ENCODE data around the gene TUBA1A. TPM values are rescaled to one million over a fixed set of nuclear protein-coding genes. Genes with fewer than 3 reads are reported as not detected.
A peak's percentile ranks its signal among the peaks of the same experiment; 100 is the strongest.

The TUBA1A gene
- 10 to 100 TPM; 91.0 to 96.5 TPM for total RNA-seq

DNA sequence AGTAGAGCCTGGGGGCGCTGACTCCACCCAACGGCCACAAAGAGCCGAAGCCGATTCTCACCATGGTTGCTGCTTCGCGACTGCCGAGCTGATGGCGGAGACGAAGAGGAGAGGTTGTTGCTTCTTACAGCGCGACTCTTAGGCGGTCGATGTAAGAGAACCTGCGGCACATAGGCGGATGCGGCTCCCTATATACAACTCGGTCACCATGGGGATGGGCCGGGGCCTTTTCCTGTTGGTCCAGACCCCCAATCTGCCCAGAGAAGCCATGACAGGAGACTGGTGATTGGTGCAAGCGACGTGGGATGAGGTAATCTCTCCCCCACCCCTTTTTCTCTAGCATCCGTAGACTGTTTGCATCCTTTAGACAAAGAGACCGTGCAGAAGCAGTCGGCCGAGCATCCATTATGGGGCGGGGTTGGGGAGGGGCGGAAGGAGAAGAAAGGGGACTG is at the start of gene TUBA1A:
TUBA1A (minus strand) TSS at position 165 of the 452 bp plus-strand sequence; CDS start at position 64, 101 bp downstream.
- peaks cover 21% of the 10 kb centered on the region for H3K36me3 Mint-ChIP-seq
- CTCF ChIA-PET: interaction anchor here (0.6 to 3.1 kb wide), 14 partner anchors 8 to 197 kb away, joined by 3 to 31 read pairs (median 4); partner anchors contain the start of genes DHH and TUBA1B
- peak within 1 kb of the TSS; percentile 99 for H3K27ac Mint-ChIP-seq
- H3K4me1 Mint-ChIP-seq: peaks cover 21% of the 10 kb centered on the region
- peaks cover 2% of the 10 kb centered on the region for H3K27me3 Mint-ChIP-seq
- DNase-seq (peak; percentile 99), ATAC-seq (peak; percentile 88)
- peak within 1 kb of the TSS; percentile 95 for H3K4me3 Mint-ChIP-seq
- no peaks in the 10 kb centered on the region for H3K9me3 Mint-ChIP-seq (ENCODE audit: low read depth)

DNA sequence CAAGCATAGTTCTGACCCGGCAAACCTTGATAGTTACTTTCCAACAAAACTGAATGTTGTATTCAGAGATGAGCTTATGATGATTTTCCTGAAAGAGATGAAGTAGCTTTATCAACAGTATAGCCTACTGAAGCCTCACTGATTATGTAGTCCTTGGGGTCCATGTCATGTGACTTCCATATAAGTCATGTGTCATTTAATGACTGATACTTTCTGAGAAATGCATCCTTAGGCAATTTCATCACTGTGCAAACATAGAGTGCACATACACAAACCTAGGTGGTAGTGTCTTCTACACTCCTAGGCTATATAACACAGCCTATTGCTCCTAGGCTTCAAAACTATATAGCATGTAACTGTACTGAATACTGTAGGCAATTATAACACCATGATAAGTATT is 47.5 kb upstream of the TUBA1A start:
- no peaks in the 10 kb centered on the region for H3K9me3 Mint-ChIP-seq (ENCODE audit: low read depth)
- no peak overlapping the region for H3K27ac Mint-ChIP-seq
- H3K27me3 Mint-ChIP-seq: peaks cover 5% of the 10 kb centered on the region
- no peak overlapping the region for H3K4me3 Mint-ChIP-seq
- CTCF ChIA-PET: interaction anchor here (0.6 to 3.6 kb wide), 6 partner anchors 48 to 173 kb away, joined by 3 to 28 read pairs (median 12); partner anchors contain the start of genes TUBA1A and TUBA1B
- H3K36me3 Mint-ChIP-seq: no peaks in the 10 kb centered on the region
- DNase-seq: no peak
- ATAC-seq: no peak
- H3K4me1 Mint-ChIP-seq: peaks cover 22% of the 10 kb centered on the region

DNA sequence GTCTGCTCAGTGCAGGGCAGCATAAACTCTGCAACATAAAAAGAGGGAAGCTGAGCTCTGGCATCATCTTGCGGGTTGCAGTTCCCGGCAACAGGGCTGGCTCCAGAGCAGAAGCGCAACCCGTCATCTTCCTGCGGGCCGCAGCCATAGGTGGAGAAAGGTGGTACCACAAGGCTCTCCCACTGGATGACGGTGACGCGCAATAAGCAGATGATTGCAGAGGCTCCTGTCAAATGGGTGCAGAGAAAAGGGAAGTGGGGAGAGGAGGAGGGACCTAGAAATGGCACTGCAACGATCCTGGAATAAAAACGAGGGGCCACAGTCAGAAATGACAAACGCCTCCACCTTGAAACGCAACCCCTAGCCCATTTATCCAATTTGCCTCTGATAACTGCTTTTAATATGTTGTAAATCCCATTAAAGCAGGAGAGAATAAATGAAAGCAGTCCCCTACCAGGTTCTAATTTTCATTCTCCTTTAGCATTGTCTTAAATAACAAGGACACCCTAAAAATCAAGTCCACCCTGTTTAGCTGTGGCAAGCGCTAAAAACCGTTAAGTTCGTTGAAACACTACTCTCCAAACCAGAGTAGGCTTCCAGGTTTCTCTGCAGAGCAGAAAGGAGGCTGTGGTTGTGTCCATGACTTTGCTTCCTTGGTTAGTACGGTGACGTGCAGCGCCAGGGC is 45.1 kb upstream of the TUBA1A start:
- Mint-ChIP-seq H3K27me3 (peaks cover 6% of the 10 kb centered on the region), H3K4me1 (peaks cover 22% of the 10 kb centered on the region), H3K36me3 (no peaks in the 10 kb centered on the region), H3K9me3 (ENCODE audit: low read depth) (no peaks in the 10 kb centered on the region), H3K27ac (no peak overlapping the region), H3K4me3 (no peak overlapping the region)
- CTCF ChIA-PET: interaction anchor here (0.5 to 4.4 kb wide), 16 partner anchors 9 to 225 kb away, joined by 3 to 36 read pairs (median 4); partner anchors contain the start of genes TUBA1A and TUBA1B
- peak; percentile 43 for DNase-seq
- no peak for ATAC-seq

DNA sequence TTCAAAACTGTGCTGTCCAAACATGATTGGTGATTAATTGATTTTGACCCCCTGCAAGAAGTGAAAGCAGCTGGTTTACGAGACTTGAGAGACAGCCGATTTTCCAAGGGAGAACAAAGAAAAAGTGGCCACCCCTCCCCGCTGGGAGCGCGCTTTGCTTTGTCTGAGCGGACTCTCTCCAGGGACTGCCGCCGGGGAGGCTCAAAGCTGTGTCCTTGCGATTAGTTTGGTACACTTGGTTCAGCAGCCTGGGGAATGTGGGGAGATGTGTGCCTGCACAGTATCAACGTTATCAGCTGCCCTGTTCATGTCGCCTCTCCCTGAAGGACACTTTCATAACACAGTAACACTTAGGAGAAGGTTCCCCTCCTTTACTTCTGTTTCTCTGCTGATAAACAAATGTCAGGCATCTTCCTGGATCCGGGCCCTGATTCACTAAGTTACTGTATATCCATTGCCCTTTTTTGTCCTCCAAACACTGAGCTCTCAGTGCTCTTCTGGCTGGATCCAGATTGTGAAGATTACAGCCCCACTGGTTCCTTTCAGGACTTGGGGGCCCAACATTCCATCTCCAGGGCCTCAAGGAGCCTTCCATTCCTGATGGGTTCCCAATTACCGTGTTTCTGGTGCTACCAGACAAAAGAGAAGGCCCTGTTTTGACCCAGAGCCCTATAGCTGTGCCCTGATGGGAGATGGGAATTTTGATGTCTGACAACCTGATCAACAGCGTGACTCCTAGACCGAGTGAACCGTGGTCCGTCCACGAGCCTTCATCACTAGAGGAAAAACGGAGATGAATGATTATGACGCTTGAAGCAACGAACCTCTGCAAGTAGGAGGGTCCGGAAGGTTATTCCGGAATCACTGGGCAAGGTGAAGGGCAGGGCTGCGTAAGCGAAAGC is 44.3 kb upstream of the TUBA1A start:
- CTCF ChIA-PET: interaction anchor here (0.5 to 4.4 kb wide), 15 partner anchors 8 to 226 kb away, joined by 3 to 28 read pairs (median 3); partner anchors contain the start of genes TUBA1A and TUBA1B
- Mint-ChIP-seq H3K27me3 (peaks cover 6% of the 10 kb centered on the region), H3K4me1 (peaks cover 22% of the 10 kb centered on the region), H3K4me3 (no peak overlapping the region), H3K9me3 (ENCODE audit: low read depth) (no peaks in the 10 kb centered on the region), H3K36me3 (no peaks in the 10 kb centered on the region), H3K27ac (no peak overlapping the region)
- ATAC-seq (no peak), DNase-seq (no peak)

DNA sequence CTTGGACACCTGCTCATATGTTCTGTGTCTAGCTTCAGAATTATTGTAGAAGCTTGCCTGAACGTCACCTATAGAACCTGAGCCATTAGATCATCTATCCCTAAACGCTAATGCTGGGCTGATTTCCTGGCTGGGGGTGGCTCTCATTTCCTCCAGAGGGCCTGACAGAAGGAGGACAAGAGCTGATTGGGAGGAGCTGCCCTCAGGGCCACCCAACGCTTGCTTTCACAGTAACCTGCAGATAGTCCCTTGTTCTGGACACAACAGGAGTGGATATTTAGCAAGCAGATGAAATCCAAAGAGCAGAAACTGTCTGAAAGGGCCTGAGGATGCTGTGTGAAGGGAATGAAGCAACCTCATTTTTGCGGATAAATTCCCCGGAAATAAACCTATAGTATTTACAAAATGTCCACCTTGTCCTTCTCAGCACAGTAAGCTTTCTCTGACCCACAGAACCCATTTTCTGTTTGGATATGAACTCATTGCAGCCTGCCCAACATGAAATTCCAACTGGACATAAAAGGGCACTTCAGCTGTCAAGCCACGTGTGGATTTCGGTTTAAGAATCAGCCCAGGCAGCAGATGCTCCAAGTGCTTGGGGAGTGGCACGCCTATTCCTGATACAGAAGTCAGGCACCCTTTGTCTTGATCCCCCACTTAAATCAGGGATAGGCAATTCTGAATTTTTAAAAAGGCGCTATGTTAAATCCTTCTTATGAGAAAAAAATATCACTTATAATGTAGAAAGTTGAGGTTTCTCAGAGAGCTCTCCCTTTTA is 43.2 kb upstream of the TUBA1A start:
- Mint-ChIP-seq H3K27ac (no peak overlapping the region), H3K4me3 (no peak overlapping the region), H3K36me3 (no peaks in the 10 kb centered on the region), H3K4me1 (peaks cover 22% of the 10 kb centered on the region), H3K9me3 (ENCODE audit: low read depth) (no peaks in the 10 kb centered on the region), H3K27me3 (peaks cover 6% of the 10 kb centered on the region)
- CTCF ChIA-PET: interaction anchor here (0.9 to 4.4 kb wide), 4 partner anchors 11 to 143 kb away, joined by 3 to 16 read pairs (median 4); no protein-coding TSS in a partner anchor
- DNase-seq (no peak), ATAC-seq (no peak)

DNA sequence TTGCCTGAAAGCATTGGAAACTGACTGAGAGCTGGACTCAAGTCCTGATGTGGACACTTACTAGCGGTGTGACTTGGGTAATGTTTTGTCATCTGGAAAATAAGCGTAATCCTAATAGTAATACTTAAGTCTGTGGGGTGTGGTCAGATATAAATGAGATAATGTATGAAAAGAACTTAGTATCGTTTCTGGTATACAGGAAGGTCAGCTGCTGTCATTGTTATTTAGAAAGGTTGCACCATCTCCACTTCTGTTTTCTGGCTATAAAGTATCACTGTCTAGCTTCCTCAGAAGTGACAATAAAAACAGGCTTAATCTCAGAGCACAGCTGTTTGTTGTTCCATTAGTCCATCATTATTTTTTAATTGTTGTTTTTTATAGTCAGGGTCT is 41.9 kb upstream of the TUBA1A start:
- no peak overlapping the region for H3K4me3 Mint-ChIP-seq
- peaks cover 14% of the 10 kb centered on the region for H3K4me1 Mint-ChIP-seq
- no peaks in the 10 kb centered on the region for H3K36me3 Mint-ChIP-seq
- H3K9me3 Mint-ChIP-seq (ENCODE audit: low read depth): no peaks in the 10 kb centered on the region
- DNase-seq (no peak), ATAC-seq (no peak)
- CTCF ChIA-PET: interaction anchor here (0.9 to 4.4 kb wide), 4 partner anchors 12 to 167 kb away, joined by 3 to 16 read pairs (median 4); no protein-coding TSS in a partner anchor
- H3K27ac Mint-ChIP-seq: no peak overlapping the region
- H3K27me3 Mint-ChIP-seq: peaks cover 6% of the 10 kb centered on the region

DNA sequence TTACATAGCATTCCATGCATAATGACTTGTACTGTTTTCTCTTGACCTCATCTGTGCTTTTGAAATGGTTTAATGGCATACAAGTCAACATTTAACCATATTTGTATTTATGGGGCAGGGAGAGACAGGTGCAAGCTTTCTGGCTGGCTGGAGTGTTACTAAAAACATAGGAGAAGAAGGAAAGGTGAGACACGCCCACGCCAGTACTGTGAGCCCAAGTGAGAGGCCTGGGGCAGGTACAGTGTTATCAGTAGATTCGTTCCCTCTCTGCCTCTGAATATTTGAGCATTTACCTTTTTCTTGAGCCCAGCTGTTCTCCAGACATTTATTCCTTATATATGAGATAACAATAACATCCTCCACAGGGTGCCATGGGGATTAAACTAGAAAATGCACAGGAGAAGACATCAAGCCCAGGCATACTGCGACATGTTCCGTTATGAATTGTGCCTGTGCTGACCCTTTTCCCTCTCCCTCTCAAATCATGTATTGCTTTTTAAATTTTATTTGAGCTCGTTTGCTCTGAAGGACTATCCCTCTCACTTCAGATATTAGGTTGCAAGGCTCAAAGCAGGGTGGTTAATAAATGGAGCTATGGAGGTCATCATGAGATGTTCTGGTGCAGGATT is 41.4 kb upstream of the TUBA1A start:
- H3K36me3 Mint-ChIP-seq: no peaks in the 10 kb centered on the region
- CTCF ChIA-PET: interaction anchor here (0.9 to 4.4 kb wide), 4 partner anchors 12 to 166 kb away, joined by 3 to 16 read pairs (median 4); no protein-coding TSS in a partner anchor
- H3K4me3 Mint-ChIP-seq: no peak overlapping the region
- peaks cover 6% of the 10 kb centered on the region for H3K27me3 Mint-ChIP-seq
- peaks cover 13% of the 10 kb centered on the region for H3K4me1 Mint-ChIP-seq
- ATAC-seq (no peak), DNase-seq (no peak)
- H3K27ac Mint-ChIP-seq: no peak overlapping the region
- H3K9me3 Mint-ChIP-seq (ENCODE audit: low read depth): no peaks in the 10 kb centered on the region

DNA sequence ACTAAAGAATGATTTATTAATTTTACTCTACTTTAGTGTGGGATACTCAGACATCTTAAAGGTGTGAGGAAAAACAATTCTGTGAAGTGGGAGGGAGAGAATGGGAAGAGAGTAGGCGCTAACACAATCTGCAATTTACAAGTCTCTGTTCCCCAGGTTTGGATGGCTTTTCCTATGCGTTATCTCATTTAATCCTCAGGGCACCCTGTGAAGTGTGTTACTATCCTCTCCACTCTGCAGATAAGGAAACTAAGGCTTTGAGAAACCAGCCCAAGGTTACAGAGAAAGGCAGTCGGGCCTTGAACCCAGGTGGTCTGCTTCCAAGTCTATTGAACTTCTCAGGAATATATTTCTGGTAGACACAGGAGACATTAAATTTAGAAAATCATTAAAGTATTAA is 39.8 kb upstream of the TUBA1A start:
- Mint-ChIP-seq H3K27ac (no peak overlapping the region), H3K9me3 (ENCODE audit: low read depth) (no peaks in the 10 kb centered on the region), H3K27me3 (peaks cover 6% of the 10 kb centered on the region), H3K4me1 (peaks cover 3% of the 10 kb centered on the region), H3K36me3 (no peaks in the 10 kb centered on the region), H3K4me3 (no peak overlapping the region)
- no peak for ATAC-seq
- DNase-seq: no peak
- CTCF ChIA-PET: interaction anchor here (1.3 kb wide), 1 partner anchor 38 kb away, joined by 3 read pairs; no protein-coding TSS in a partner anchor

DNA sequence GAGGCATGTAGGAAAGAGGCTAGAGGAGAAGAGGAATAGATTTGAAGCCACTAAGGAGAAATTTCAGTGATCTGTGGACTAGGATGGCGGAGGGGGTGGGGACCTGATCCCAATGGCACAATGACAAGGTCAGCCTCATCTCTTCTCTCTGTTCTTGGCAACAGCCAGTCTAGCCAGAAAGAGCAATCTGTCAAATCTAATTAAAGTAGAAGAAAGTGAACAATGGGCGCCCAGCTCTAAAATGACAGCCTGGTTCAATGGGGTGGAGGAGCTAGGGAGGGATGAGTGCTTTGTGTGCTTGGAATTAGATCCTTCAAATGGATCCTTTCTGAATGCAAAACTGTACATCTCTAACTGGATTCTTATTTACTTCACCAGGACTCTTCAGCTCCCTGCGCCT is 38.8 kb upstream of the TUBA1A start:
- Mint-ChIP-seq H3K4me1 (no peaks in the 10 kb centered on the region), H3K9me3 (ENCODE audit: low read depth) (no peaks in the 10 kb centered on the region), H3K27me3 (peaks cover 6% of the 10 kb centered on the region), H3K4me3 (no peak overlapping the region), H3K27ac (no peak overlapping the region), H3K36me3 (no peaks in the 10 kb centered on the region)
- DNase-seq (no peak), ATAC-seq (no peak)
- CTCF ChIA-PET: interaction anchor here (0.5 to 1.3 kb wide), 2 partner anchors 9 to 37 kb away, joined by 3 to 4 read pairs; no protein-coding TSS in a partner anchor

DNA sequence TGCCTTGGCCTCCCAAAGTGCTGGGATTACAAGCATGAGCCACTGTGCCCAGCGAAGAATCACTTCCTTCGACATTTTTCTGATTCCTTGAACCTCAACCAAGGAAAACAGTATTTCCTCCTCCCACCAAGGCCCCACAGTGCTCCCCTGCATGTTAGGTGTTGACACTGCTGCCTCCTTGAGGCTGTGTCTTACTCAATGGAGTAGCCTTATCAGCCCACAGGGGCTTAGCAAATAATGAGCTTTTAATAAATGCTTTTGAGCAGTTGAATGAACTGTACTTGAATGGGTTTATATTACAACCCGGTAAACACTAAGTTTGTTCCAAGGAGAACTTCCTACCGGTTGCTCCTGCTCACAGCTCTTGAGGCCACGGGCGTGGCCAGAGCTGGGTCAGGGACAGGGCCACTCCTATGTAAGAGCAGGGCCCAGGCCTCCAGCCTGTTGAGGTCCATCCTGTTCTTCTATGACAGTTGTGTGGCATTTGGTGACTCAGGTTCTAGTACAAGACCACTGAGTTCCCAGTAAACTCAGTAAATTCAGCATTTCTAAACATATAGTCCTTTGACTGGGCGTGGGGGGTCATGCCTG is 36.8 kb upstream of the TUBA1A start:
- Mint-ChIP-seq H3K27ac (no peak overlapping the region), H3K4me3 (no peak overlapping the region), H3K27me3 (peaks cover 4% of the 10 kb centered on the region), H3K4me1 (no peaks in the 10 kb centered on the region), H3K36me3 (no peaks in the 10 kb centered on the region), H3K9me3 (ENCODE audit: low read depth) (no peaks in the 10 kb centered on the region)
- DNase-seq (no peak), ATAC-seq (no peak)
- CTCF ChIA-PET: interaction anchor here (1.3 to 4.1 kb wide), 3 partner anchors 8 to 161 kb away, joined by 4 to 18 read pairs (median 6); no protein-coding TSS in a partner anchor

DNA sequence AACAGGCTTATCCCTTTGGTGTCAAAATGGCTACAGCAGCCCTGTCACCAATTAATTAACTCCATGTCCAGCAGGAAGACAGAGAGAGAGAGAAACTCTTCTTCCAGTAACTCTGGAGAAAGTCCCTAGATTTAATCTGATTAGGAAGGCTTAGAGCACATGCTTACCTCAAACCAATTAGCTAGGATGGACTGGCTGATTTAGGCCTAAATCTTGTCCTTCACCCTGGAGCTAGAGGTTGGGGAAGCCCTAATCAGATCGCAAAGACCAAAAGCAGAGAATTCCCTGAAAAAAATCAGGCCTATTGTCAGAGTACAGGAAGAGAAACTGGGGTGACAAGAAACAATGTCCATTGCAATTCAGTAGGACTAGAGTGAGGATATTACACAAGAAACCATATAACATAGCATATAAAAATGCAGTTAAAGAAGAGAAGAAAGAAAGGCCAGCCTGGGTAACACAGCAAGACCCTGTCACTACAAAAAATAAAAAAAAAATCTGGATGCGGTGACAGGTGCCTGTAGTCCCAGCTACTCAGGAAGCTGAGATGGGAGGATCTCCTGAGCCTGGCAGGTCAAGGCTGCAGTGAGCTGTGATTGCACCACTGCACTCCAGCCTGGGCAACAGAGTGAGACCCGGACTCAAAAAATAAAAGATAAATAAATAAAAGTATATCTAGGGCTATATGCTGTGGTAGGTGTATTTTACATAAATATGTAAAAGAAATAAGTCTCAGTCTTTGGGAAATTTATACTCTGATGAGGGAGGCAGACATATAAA is 34.9 kb upstream of the TUBA1A start:
- DNase-seq (no peak), ATAC-seq (no peak)
- Mint-ChIP-seq H3K4me3 (no peak overlapping the region), H3K9me3 (ENCODE audit: low read depth) (no peaks in the 10 kb centered on the region), H3K27ac (no peak overlapping the region), H3K27me3 (no peaks in the 10 kb centered on the region), H3K36me3 (no peaks in the 10 kb centered on the region), H3K4me1 (no peaks in the 10 kb centered on the region)
- CTCF ChIA-PET: interaction anchor here (0.7 to 4.1 kb wide), 6 partner anchors 10 to 137 kb away, joined by 3 to 18 read pairs (median 4); no protein-coding TSS in a partner anchor

All from activated CD8-positive, alpha-beta memory T cell treated with anti-CD3 and anti-CD28 coated beads, Interleukin-2, amount 10 ng/mL, durations not matched to agents 7 days and 5 days (primary cell).